Nephron progenitor cell (in vitro differentiated cells): ENCODE results near the gene AGPS.
"Not testable (repeated sequence)": the region's sequence is repeated elsewhere in the genome, so short reads cannot be mapped to it uniquely, and the experiment has no call there.

Experiments used
- DNase-seq: peaks from one replicate; pipeline ENCODE4 v3.0.0; 2021
- H3K27ac Mint-ChIP-seq: 2 replicates; pipeline ENCODE4 v1.8.0; 2021; ENCODE audit warnings: mild to moderate bottlenecking, moderate library complexity, mixed read lengths
- H3K27me3 Mint-ChIP-seq: 2 replicates; pipeline ENCODE4 v1.8.0; 2021; ENCODE audit warnings: mild to moderate bottlenecking, low read depth, mixed read lengths; ENCODE audit not compliant: poor library complexity
- H3K36me3 Mint-ChIP-seq: 2 replicates; pipeline ENCODE4 v1.8.0; 2021; ENCODE audit warnings: low read depth, mixed read lengths
- H3K4me1 Mint-ChIP-seq: 2 replicates; pipeline ENCODE4 v1.8.0; 2021; ENCODE audit warnings: mixed read lengths
- H3K4me3 Mint-ChIP-seq: 2 replicates; pipeline ENCODE4 v1.8.0; 2021; ENCODE audit warnings: mild to moderate bottlenecking, moderate library complexity, mixed read lengths
- H3K9me3 Mint-ChIP-seq: 2 replicates; pipeline ENCODE4 v1.8.0; 2021; ENCODE audit warnings: mild to moderate bottlenecking, moderate library complexity, mixed read lengths
- TF ChIP-seq, protein P1 (sequence below): fragments of 200-600 bp; sonication (generic); IDR thresholded peaks from 2 replicates; pipeline ENCODE4 v1.5.0; 2021; ENCODE audit warnings: antibody characterized with exemption

AGPS gene

GRCh38 chr2:177348118-177348654 is 44.4 kb upstream of the AGPS start:
- Mint-ChIP-seq H3K4me3 (no peak overlapping the region), H3K36me3 (peaks cover 4% of the 10 kb centered on the region), H3K27ac (peak overlapping the region; percentile 19), H3K4me1 (no peaks in the 10 kb centered on the region), H3K9me3 (no peaks in the 10 kb centered on the region), H3K27me3 (no peaks in the 10 kb centered on the region)
- TF ChIP-seq, protein P1, sequence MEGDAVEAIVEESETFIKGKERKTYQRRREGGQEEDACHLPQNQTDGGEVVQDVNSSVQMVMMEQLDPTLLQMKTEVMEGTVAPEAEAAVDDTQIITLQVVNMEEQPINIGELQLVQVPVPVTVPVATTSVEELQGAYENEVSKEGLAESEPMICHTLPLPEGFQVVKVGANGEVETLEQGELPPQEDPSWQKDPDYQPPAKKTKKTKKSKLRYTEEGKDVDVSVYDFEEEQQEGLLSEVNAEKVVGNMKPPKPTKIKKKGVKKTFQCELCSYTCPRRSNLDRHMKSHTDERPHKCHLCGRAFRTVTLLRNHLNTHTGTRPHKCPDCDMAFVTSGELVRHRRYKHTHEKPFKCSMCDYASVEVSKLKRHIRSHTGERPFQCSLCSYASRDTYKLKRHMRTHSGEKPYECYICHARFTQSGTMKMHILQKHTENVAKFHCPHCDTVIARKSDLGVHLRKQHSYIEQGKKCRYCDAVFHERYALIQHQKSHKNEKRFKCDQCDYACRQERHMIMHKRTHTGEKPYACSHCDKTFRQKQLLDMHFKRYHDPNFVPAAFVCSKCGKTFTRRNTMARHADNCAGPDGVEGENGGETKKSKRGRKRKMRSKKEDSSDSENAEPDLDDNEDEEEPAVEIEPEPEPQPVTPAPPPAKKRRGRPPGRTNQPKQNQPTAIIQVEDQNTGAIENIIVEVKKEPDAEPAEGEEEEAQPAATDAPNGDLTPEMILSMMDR, result no peak
- no peak for DNase-seq

- Mint-ChIP-seq H3K4me1 (no peaks in the 10 kb centered on the region), H3K27me3 (no peaks in the 10 kb centered on the region), H3K27ac (no peak overlapping the region), H3K9me3 (no peaks in the 10 kb centered on the region), H3K36me3 (peaks cover 4% of the 10 kb centered on the region), H3K4me3 (no peak overlapping the region)
- TF ChIP-seq, protein P1, result no peak
- no peak for DNase-seq
Measured at GRCh38 chr2:177348733-177349693, 43.6 kb upstream of the AGPS start.

GRCh38 chr2:177350624-177351023 is 41.9 kb upstream of the AGPS start:
- H3K27me3 Mint-ChIP-seq, H3K4me1 Mint-ChIP-seq: not testable (repeated sequence)

GRCh38 chr2:177351121-177351520 is 41.5 kb upstream of the AGPS start:
- H3K4me1 Mint-ChIP-seq, DNase-seq, H3K4me3 Mint-ChIP-seq, H3K36me3 Mint-ChIP-seq, H3K9me3 Mint-ChIP-seq, H3K27ac Mint-ChIP-seq, H3K27me3 Mint-ChIP-seq: not testable (repeated sequence)

More at GRCh38 chr2:177350624-177351023, 41.9 kb upstream of the AGPS start:
- DNase-seq, H3K36me3 Mint-ChIP-seq, H3K4me3 Mint-ChIP-seq, H3K27ac Mint-ChIP-seq, H3K9me3 Mint-ChIP-seq: not testable (repeated sequence)

GRCh38 chr2:177352441-177353186 is 40.0 kb upstream of the AGPS start:
- no peaks in the 10 kb centered on the region for H3K27me3 Mint-ChIP-seq
- H3K36me3 Mint-ChIP-seq, result peaks cover 10% of the 10 kb centered on the region
- no peak for DNase-seq
- no peak overlapping the region for H3K4me3 Mint-ChIP-seq
- peaks cover 10% of the 10 kb centered on the region for H3K4me1 Mint-ChIP-seq
- no peaks in the 10 kb centered on the region for H3K9me3 Mint-ChIP-seq
- TF ChIP-seq, protein P1, result no peak
- H3K27ac Mint-ChIP-seq, result no peak overlapping the region

DNA sequence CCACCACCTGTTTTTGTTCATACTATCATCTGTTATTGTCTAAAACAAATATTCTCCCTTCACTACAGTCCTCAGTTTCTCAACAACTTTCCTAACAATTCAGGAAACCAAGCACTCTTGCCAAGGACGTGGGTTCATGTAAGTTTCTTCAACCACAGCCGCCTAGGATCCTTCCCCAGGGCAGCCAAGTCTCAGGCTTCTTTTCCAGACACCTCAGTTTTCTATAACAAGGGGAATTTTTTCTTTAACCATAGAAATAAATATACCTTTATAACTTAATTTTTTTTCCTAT is 39.4 kb upstream of the AGPS start:
- TF ChIP-seq, protein P1, result no peak
- H3K27me3 Mint-ChIP-seq, result no peaks in the 10 kb centered on the region
- no peak for DNase-seq
- peaks cover 15% of the 10 kb centered on the region for H3K4me1 Mint-ChIP-seq
- H3K36me3 Mint-ChIP-seq, result peaks cover 10% of the 10 kb centered on the region
- no peak overlapping the region for H3K4me3 Mint-ChIP-seq
- H3K27ac Mint-ChIP-seq, result no peak overlapping the region
- H3K9me3 Mint-ChIP-seq, result no peaks in the 10 kb centered on the region

GRCh38 chr2:177354541-177354940 is 38.0 kb upstream of the AGPS start:
- not testable (repeated sequence) for DNase-seq, H3K27me3 Mint-ChIP-seq, H3K9me3 Mint-ChIP-seq, H3K27ac Mint-ChIP-seq, H3K4me3 Mint-ChIP-seq
- Mint-ChIP-seq H3K36me3 (peaks cover 10% of the 10 kb centered on the region), H3K4me1 (peaks cover 19% of the 10 kb centered on the region)
